ENCODE data around the gene HSPH1.
"Not testable (repeated sequence)": the region's sequence is repeated elsewhere in the genome, so short reads cannot be mapped to it uniquely, and the experiment has no call there.

DNA sequence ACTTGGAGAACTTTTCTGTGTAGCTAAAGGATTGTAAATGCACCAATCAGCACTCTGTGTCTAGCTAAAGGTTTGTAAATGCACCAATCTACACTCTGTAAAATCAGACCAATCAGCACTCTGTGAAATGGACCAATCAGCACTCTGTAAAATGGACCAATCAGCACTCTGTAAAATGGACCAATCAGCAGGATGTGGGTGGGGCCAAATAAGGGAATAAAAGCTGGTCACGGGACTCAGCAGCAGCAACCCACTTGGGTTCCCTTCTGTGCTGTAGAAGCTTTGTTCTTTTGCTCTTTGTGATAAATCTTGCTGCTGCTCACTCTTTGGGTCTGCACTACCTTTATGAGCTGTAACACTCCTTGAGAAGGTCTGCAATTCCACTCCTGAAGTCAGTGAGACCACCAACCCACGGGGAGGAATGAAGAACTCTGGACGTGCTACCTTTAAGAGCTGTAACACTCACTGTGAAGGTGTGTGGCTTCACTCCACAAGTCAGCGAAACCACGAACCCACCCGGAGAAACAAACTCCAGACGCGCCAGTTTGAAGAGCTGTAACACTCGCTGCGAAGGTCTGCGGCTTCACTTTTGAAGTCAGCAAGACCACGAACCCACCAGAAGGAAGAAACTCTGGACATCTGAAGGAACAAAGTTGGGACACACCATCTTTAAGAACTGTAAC is 16.2 kb upstream of the HSPH1 start:
- not testable (repeated sequence) for TF ChIP-seq EZH2 (IDR thresholded peaks at IDR 0.05; ENCODE audit: low read length); CTCF (optimal IDR thresholded peaks at IDR 0.05 in 1 of 3, IDR thresholded peaks at IDR 0.05 in 1 of 3, conservative IDR thresholded peaks at IDR 0.05 in 1 of 3; ENCODE audit: extremely low read depth in 1 of 3, insufficient read depth in 2 of 3, low read length in 3 of 3)
